K562 (cell line): ENCODE data around the gene MYO1F. TPM values are rescaled to one million over a fixed set of nuclear protein-coding genes. Genes with fewer than 3 reads are reported as not detected.

Experiments
- ATAC-seq: fragments of 200-7000 bp; cut with Tn5 transposase; 3 replicates; pipeline ENCODE4 v1.9.1; 2020; ENCODE audit warnings: moderate library complexity
- BruUV-seq: library from RNA; stranded (reverse); fragments of 400-500 nt; replicated peaks from 2 replicates; lab custom pipeline; 2021; lab: Mats Ljungman, UMichigan
- CTCF ChIA-PET: fragments of 300-600 bp; formaldehyde crosslinking; extraction: SDS; loops from one replicate; lab custom pipeline; 2021; ENCODE audit warnings: low intra/inter-chr PET ratio; lab: Yijun Ruan, JAX
- POLR2A ChIA-PET: fragments of 300-600, 350-650 bp; sonication (Branson Sonifier 250); formaldehyde crosslinking; extraction: SDS; loops from one replicate; lab custom pipeline; 2021; ENCODE audit warnings: antibody characterized with exemption, inconsistent platforms; lab: Yijun Ruan, JAX
- DNase-seq, 4 experiments: peaks; one replicate each; pipeline versions ENCODE4 v3.0.0 to v3.0.0-alpha.2; 2011 to 2018; ENCODE audit warnings: low spot score in 3 of 4, mixed read lengths in 3 of 4; ENCODE audit errors: extremely low read depth in 1 of 4
- FAIRE-seq: peaks from 2 replicates; lab custom pipeline; 2011; peaks lifted over from hg19 to GRCh38; lab: Jason Lieb, UNC
- H2AFZ ChIP-seq: 2 replicates; pipeline ENCODE4 v1.6.0; 2011; ENCODE audit warnings: low read depth, low read length, control low read depth, inconsistent platforms
- H3K27ac ChIP-seq: fragments of 200-600 bp; 3 replicates; pipeline ENCODE4 v1.8.0; 2011; ENCODE audit warnings: low read depth, mild to moderate bottlenecking, control low read depth, inconsistent platforms, low read length, moderate library complexity, mixed read lengths; ENCODE audit errors: extremely low read depth
- H3K27me3 ChIP-seq, 2 experiments: fragments of 300-600 bp in 1 of 2; 2 replicates in 1 of 2; 3 replicates in 1 of 2; pipeline versions ENCODE4 v1.6.0 to v1.8.0; 2011; ENCODE audit warnings: inconsistent platforms in 2 of 2, low read length in 2 of 2, mild to moderate bottlenecking in 1 of 2, mixed read lengths in 1 of 2, moderate library complexity in 1 of 2; ENCODE audit not compliant: control insufficient read depth in 2 of 2, insufficient read depth in 2 of 2
- H3K36me3 ChIP-seq: fragments of 300-600 bp; 3 replicates; pipeline ENCODE4 v1.8.0; 2011; ENCODE audit warnings: mild to moderate bottlenecking, low read length, inconsistent platforms; ENCODE audit not compliant: control insufficient read depth, insufficient read depth
- H3K4me1 ChIP-seq, 2 experiments: fragments of 200-600 bp in 1 of 2; replicated peaks in 1 of 2; 2 replicates in 1 of 2; 3 replicates in 1 of 2; pipeline versions ENCODE4 v1.5.1 to v1.8.0; 2011; ENCODE audit warnings: inconsistent platforms in 2 of 2, low read length in 2 of 2, mild to moderate bottlenecking in 1 of 2, mixed read lengths in 1 of 2, moderate library complexity in 1 of 2; ENCODE audit not compliant: control insufficient read depth in 2 of 2, insufficient read depth in 2 of 2
- H3K4me2 ChIP-seq: 2 replicates; pipeline ENCODE4 v1.6.1; 2011; ENCODE audit warnings: low read length, control low read depth, inconsistent platforms, mixed read lengths; ENCODE audit not compliant: insufficient read depth
- H3K4me3 ChIP-seq: fragments of 200-600 bp; sonication (generic), shearing (Covaris generic); 2 replicates; pipeline ENCODE4 v1.5.1; 2016; ENCODE audit warnings: control low read depth, inconsistent platforms
- H3K79me2 ChIP-seq: fragments of 200-600 bp; 3 replicates; pipeline ENCODE4 v1.8.0; 2011; ENCODE audit warnings: low read length, inconsistent platforms; ENCODE audit not compliant: control insufficient read depth, insufficient read depth
- H3K9ac ChIP-seq, 2 experiments: 2 replicates each; pipeline versions ENCODE4 v1.6.0 to v1.6.1; 2011; ENCODE audit warnings: low read depth in 2 of 2, low read length in 2 of 2, control low read depth in 1 of 2, inconsistent platforms in 1 of 2, mild to moderate bottlenecking in 1 of 2, mixed read lengths in 1 of 2; ENCODE audit not compliant: insufficient read depth in 1 of 2
- H3K9me1 ChIP-seq: one replicate; pipeline ENCODE4 v1.6.0; 2011; ENCODE audit warnings: inconsistent platforms, mild to moderate bottlenecking, low read length, moderate library complexity; ENCODE audit not compliant: control insufficient read depth, insufficient read depth
- H3K9me3 ChIP-seq: replicated peaks from 2 replicates; pipeline ENCODE4 v1.5.1; 2011; ENCODE audit warnings: low read depth, low read length, inconsistent platforms; ENCODE audit not compliant: control insufficient read depth, insufficient read depth
- H4K20me1 ChIP-seq: replicated peaks from 2 replicates; pipeline ENCODE4 v1.6.1; 2011; ENCODE audit warnings: low read length, inconsistent platforms, mixed read lengths; ENCODE audit not compliant: control insufficient read depth, insufficient read depth
- DEAF1 ChIP-seq: fragments of 450-650 bp; formaldehyde crosslinking; IDR thresholded peaks from 2 replicates; pipeline ENCODE4 v1.4.0; 2020; ENCODE audit warnings: mild to moderate bottlenecking, moderate library complexity
- HDAC8 ChIP-seq: fragments of 450-650 bp; IDR thresholded peaks from 2 replicates; pipeline ENCODE4 v1.6.1; 2016; ENCODE audit warnings: mild to moderate bottlenecking, missing genetic modification characterization, moderate library complexity, missing compliant biosample characterization
- HIVEP1 ChIP-seq: fragments of 250-450 bp; sonication (Bioruptor Pico); IDR thresholded peaks from 2 replicates; pipeline ENCODE4 v1.4.0; 2020; ENCODE audit warnings: mild to moderate bottlenecking
- HLTF ChIP-seq: fragments of 450-650 bp; IDR thresholded peaks from 2 replicates; pipeline ENCODE4 v1.6.1; 2016
- ZNF217 ChIP-seq: sonication (generic); formaldehyde crosslinking; IDR thresholded peaks from 2 replicates; pipeline ENCODE4 v1.8.0; 2022; ENCODE audit warnings: mild to moderate bottlenecking, missing genetic modification reagents
- WGBS: fragments of 100-300 bp; shearing (Covaris generic); methylation state at CpG from one replicate; pipeline ENCODE4 v1.1.6; 2016; ENCODE audit warnings: low coverage, mixed read lengths; ENCODE audit not compliant: insufficient coverage; ENCODE audit errors: missing lambda C conversion rate; 5-methylcytosine and 5-hydroxymethylcytosine counted together
- in situ Hi-C: fragments of 300-500 bp; cut with MboI; formaldehyde crosslinking; loops from 4 replicates; pipeline ENCODE4 v1.15.0; 2018; ENCODE audit warnings: inconsistent platforms, mixed read lengths
- intact Hi-C: fragments of 100-400 bp; cut with micrococcal nuclease; formaldehyde crosslinking; loops from 2 replicates; pipeline ENCODE4 v1.14.2; 2022
- polyA plus RNA-seq, 8 experiments: library from polyadenylated mRNA; depleted of rRNA in 4 of 8; stranded (reverse) in 5 of 8; unstranded in 3 of 8; fragments of >200 nt; fragmentation: Nextera tagmentation in 2 of 8; fragmentation: Illumina TruSeq in 1 of 8; extraction: Ambion mirVana in 2 of 8; extraction: Trizol in 1 of 8; gene quantifications; 2 replicates each; pipeline versions ENCODE4 v1.2.1 to v1.2.3, GENCODE V29; 2011 to 2014; ENCODE audit warnings: inconsistent platforms in 1 of 8, missing spikeins in 1 of 8
- total RNA-seq, 7 experiments: library from RNA; depleted of rRNA in 6 of 7; stranded (reverse); fragments of >200 nt in 6 of 7; fragmentation: Illumina TruSeq in 2 of 7; extraction: Trizol in 2 of 7; gene quantifications; 2 replicates each; pipeline versions ENCODE4 v1.2.1 to v1.2.3, GENCODE V29; 2011 to 2021; ENCODE audit warnings: low replicate concordance in 1 of 7

The MYO1F gene
- total and polyA plus RNA-seq, 9 of the 15 experiments (the other 6 are each of a cell fraction or from before 2014, with no cell fraction given), result 0.78 to 9.4 (median 4.3) TPM

DNA sequence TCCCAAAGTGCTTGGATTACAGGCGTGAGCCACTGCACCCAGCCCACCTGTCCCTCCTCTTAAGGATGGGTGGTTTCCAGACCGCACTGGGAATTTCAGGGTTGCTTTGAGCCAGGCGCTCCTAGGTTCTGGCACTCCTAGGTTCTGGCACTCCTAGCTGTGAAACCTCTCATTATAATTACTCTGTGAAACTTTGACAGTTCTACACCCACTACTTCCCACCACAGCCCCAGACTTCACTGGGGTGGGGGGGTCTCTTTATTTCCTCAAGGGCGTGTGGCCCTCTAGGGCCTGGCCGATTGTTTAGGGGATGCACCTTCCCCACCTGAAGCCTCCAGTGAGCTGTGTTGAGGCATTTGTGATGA lies 35.5 kb upstream of the MYO1F start:
- TF ChIP-seq DEAF1 (no peak), HLTF (no peak), HIVEP1 (CRISPR knock-in tag) (no peak), HDAC8 (no peak), ZNF217 (no peak)
- Histone ChIP-seq H2AFZ (no peak overlapping the region), H3K9me1 (no peaks in the 10 kb centered on the region), H3K4me1 (peaks cover 6 to 21% of the 10 kb centered on the region in 2 experiments; a peak in 3 of 5 replicates), H4K20me1 (no peaks in the 10 kb centered on the region), H3K27ac (no peak overlapping the region), H3K36me3 (no peaks in the 10 kb centered on the region), H3K27me3 (peaks cover 2 to 14% of the 10 kb centered on the region in 2 experiments; a peak in 3 of 5 replicates), H3K79me2 (no peaks in the 10 kb centered on the region), H3K4me2 (no peak overlapping the region), H3K4me3 (no peak overlapping the region), H3K9me3 (no peaks in the 10 kb centered on the region), H3K9ac (no peak overlapping the region)
- ATAC-seq (no peak), DNase-seq (no peak), FAIRE-seq (no peak)
- WGBS, result 10% methylated on average over 5 of the region's 5 CpGs
- no TSS peak for BruUV-seq
- in situ Hi-C loops (loop anchor here (10.0 kb wide), 1 partner anchor 82 kb away; the partner anchor contains the start of gene ACTL9), intact Hi-C loops (loop anchor here (10.0 kb wide), 1 partner anchor 82 kb away; the partner anchor contains the start of gene ACTL9)
- CTCF ChIA-PET, result no interaction called here
- POLR2A ChIA-PET, result interaction anchor here (0.8 to 1.3 kb wide), 2 partner anchors 11 to 16 kb away, joined by 3 read pairs; no protein-coding TSS in a partner anchor
